Breast epithelium (tissue), 4 donors: ENCODE results near the gene SF3A1. TPM values are rescaled to one million over a fixed set of nuclear protein-coding genes. Genes with fewer than 3 reads are reported as not detected.

Experiments
- DNase-seq, 2 donors: peaks; one replicate each; pipeline ENCODE4 v3.0.0-alpha.2; 2019; ENCODE audit warnings: low spot score in 2 of 2
- H3K27ac ChIP-seq, 2 donors: fragments of 200-600 bp; sonication (generic) in 1 of 2; one replicate each; pipeline ENCODE4 v1.5.1; 2016 to 2019; ENCODE audit warnings: mild to moderate bottlenecking in 1 of 2
- H3K27me3 ChIP-seq, 2 donors: fragments of 200-600 bp; sonication (generic) in 1 of 2; one replicate each; pipeline versions ENCODE4 v1.5.1 to v1.6.0; 2017 to 2019; ENCODE audit warnings: control low read depth in 1 of 2, mild to moderate bottlenecking in 1 of 2
- H3K36me3 ChIP-seq: fragments of 200-600 bp; one replicate; pipeline ENCODE4 v1.5.1; 2019
- H3K4me1 ChIP-seq, 2 donors: fragments of 200-600 bp; sonication (generic); one replicate each; pipeline ENCODE4 v1.5.1; 2016 to 2019; ENCODE audit warnings: control low read depth in 1 of 2
- H3K4me3 ChIP-seq, 3 donors: fragments of 200-600 bp; sonication (generic); 1 replicate in 2 of 3; 2 replicates in 1 of 3; pipeline ENCODE4 v1.5.1; 2016 to 2019; ENCODE audit warnings: mild to moderate bottlenecking in 3 of 3, moderate library complexity in 2 of 3
- H3K9me3 ChIP-seq, 2 donors: fragments of 200-600 bp; sonication (generic) in 1 of 2; one replicate each; pipeline ENCODE4 v1.5.1; 2016 to 2019; ENCODE audit warnings: control low read depth in 1 of 2
- CTCF ChIP-seq, 3 donors: fragments of 450-650 bp; IDR thresholded peaks; one replicate each; pipeline ENCODE4 v1.5.1; 2016 to 2017; ENCODE audit warnings: antibody characterized with exemption in 3 of 3, mild to moderate bottlenecking in 3 of 3, moderate library complexity in 3 of 3
- POLR2A ChIP-seq: fragments of 450-650 bp; IDR thresholded peaks from one replicate; pipeline ENCODE4 v1.6.1; 2016; ENCODE audit warnings: antibody characterized with exemption, mild to moderate bottlenecking, moderate library complexity
- POLR2AphosphoS5 ChIP-seq, 3 donors: sonication (generic); formaldehyde crosslinking; IDR thresholded peaks; one replicate each; pipeline ENCODE4 v1.6.1; 2017; ENCODE audit warnings: antibody characterized with exemption in 3 of 3
- intact Hi-C: fragments of 100-400 bp; cut with DNase I; formaldehyde crosslinking; loops from one replicate; pipeline ENCODE4 v1.15.1; 2023; ENCODE audit warnings: low total_unique reads
- total RNA-seq, 3 donors: library from RNA; depleted of rRNA; stranded (reverse); fragments of >200 nt; gene quantifications; one replicate each; pipeline ENCODE4 v1.1.0, GENCODE V29; 2016

The SF3A1 gene
- total RNA-seq, 3 donors from 2014 or later = 47.7 to 68.6 (median 47.9) TPM

DNA sequence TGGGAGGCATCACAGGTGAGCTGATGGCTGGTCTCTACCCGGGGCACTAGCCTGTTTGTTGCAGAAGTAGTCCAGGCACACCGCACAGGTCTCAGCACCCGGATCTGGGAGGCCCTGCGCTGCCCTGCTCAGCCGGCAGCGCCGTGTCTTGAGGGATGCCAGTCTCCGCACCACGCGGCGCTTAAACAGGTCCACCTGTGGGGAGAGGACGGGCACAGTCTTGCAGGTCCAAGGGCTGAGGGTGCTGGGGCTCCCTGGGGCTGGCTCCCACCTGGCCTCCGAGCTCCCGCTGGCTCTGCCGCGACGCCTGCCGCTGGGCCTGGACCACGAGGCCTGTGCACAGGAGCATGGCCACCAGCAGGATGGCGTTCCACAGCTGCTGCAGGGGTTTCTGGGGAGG is 23.3 kb upstream of the SF3A1 start:
- H3K9me3 ChIP-seq = no peaks in the 10 kb centered on the region
- DNase-seq = no peak
- TF ChIP-seq POLR2A (no peak), CTCF (IDR thresholded peaks at IDR 0.05) (no peak), POLR2AphosphoS5 (IDR thresholded peaks at IDR 0.05) (no peak)
- no peaks in the 10 kb centered on the region for H3K36me3 ChIP-seq
- intact Hi-C loops = no loop called here
- H3K4me3 ChIP-seq = no peak overlapping the region
- no peaks in the 10 kb centered on the region for H3K27me3 ChIP-seq
- H3K4me1 ChIP-seq = no peaks in the 10 kb centered on the region
- no peak overlapping the region for H3K27ac ChIP-seq

DNA sequence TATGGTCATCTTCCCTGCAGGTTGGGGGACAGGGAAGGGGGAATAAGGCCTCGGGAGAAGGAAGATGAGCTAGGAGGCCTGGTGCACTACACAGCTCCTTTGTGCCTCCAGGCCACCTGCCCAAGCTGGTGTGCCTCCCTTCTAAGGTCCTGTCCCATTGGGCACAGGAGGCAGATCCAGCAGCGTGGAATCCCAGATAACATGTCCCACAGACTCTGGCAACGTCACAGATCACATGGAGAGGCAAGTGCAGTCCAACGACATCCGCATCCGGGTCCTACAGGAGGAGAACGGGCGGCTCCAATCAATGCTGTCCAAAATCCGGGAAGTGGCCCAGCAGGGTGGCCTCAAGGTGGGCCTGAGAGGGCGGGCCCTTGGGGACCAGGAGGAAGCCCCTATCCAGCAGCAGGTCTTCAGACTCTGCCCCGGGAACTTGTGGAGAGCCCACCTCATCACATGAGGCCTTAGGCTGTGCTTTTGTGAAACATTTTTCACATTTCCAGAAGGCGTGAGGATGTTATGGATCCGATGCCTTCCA is 18.7 kb upstream of the SF3A1 start:
- Histone ChIP-seq H3K27me3 (no peaks in the 10 kb centered on the region), H3K36me3 (no peaks in the 10 kb centered on the region), H3K4me1 (no peaks in the 10 kb centered on the region), H3K4me3 (no peak overlapping the region), H3K9me3 (no peaks in the 10 kb centered on the region), H3K27ac (no peak overlapping the region)
- no peak for DNase-seq
- intact Hi-C loops = no loop called here
- no peak for TF ChIP-seq POLR2A
- TF ChIP-seq POLR2AphosphoS5 (IDR thresholded peaks at IDR 0.05) = no peak
- no peak for TF ChIP-seq CTCF (IDR thresholded peaks at IDR 0.05)

- no peak overlapping the region for H3K4me3 ChIP-seq
- no peak for DNase-seq
- intact Hi-C loops = no loop called here
These were observed 16.9 kb upstream of the SF3A1 start for GRCh38 chr22:30373331-30374325.

DNA sequence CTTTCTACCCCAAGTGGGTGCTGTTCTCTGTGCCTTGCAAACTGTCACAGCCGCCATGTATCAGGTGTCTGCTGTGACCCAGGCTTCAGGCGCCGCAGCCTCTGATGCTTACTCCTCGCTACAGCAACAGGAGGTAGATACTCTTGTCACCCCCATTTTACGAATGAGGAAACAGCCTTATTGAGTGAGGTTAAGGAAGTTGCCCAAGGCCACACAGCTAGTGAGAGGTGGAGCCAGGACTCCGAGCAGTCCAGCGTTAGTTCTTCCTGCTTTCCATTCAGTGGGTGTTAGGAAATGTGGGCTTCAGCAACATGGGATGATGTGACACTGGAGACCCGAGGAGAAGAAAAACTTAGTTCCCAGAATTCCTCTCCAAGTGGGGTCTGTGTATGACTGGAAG is 16.2 kb upstream of the SF3A1 start:
- Histone ChIP-seq H3K27ac (no peak overlapping the region), H3K27me3 (no peaks in the 10 kb centered on the region), H3K4me3 (no peak overlapping the region), H3K9me3 (no peaks in the 10 kb centered on the region), H3K36me3 (no peaks in the 10 kb centered on the region), H3K4me1 (no peaks in the 10 kb centered on the region)
- intact Hi-C loops = no loop called here
- DNase-seq = no peak
- no peak for TF ChIP-seq CTCF (IDR thresholded peaks at IDR 0.05)

More at GRCh38 chr22:30373331-30374325, 16.9 kb upstream of the SF3A1 start:
- no peak for TF ChIP-seq POLR2A
- TF ChIP-seq CTCF (IDR thresholded peaks at IDR 0.05) = no peak
- TF ChIP-seq POLR2AphosphoS5 (IDR thresholded peaks at IDR 0.05) = no peak
- H3K27ac ChIP-seq = no peak overlapping the region
- no peaks in the 10 kb centered on the region for H3K4me1 ChIP-seq
- H3K36me3 ChIP-seq = no peaks in the 10 kb centered on the region
- H3K9me3 ChIP-seq = no peaks in the 10 kb centered on the region
- no peaks in the 10 kb centered on the region for H3K27me3 ChIP-seq

- H3K4me1 ChIP-seq = no peaks in the 10 kb centered on the region
- intact Hi-C loops = no loop called here
- TF ChIP-seq CTCF (IDR thresholded peaks at IDR 0.05) (no peak), POLR2A (no peak), POLR2AphosphoS5 (IDR thresholded peaks at IDR 0.05) (no peak)
These were observed 15.3 kb upstream of the SF3A1 start for GRCh38 chr22:30371981-30372380.

More at GRCh38 chr22:30371981-30372380, 15.3 kb upstream of the SF3A1 start:
- no peak overlapping the region for H3K27ac ChIP-seq
- no peak for DNase-seq
- no peaks in the 10 kb centered on the region for H3K9me3 ChIP-seq
- no peak overlapping the region for H3K4me3 ChIP-seq
- no peaks in the 10 kb centered on the region for H3K27me3 ChIP-seq
- H3K36me3 ChIP-seq = no peaks in the 10 kb centered on the region
